HG03139 (cell line): Measurements from ENCODE around the gene CARS1.

Source experiments
- ATAC-seq: cut with Tn5 transposase; IDR thresholded peaks from one replicate; pipeline ENCODE4 v1.9.1; 2021; ENCODE audit not compliant: unreplicated experiment

The CARS1 gene

GRCh38 chr11:2963112-2963754, 94.0 kb downstream of the CARS1 start:
- no peak for ATAC-seq

GRCh38 chr11:2961080-2961479, 96.1 kb downstream of the CARS1 start:
- no peak for ATAC-seq

- no peak for ATAC-seq
These were observed 97.1 kb downstream of the CARS1 start for GRCh38 chr11:2960139-2960538.

- ATAC-seq, result no peak
These were observed 99.0 kb downstream of the CARS1 start for GRCh38 chr11:2958251-2958650.

GRCh38 chr11:2955906-2956476, 101.2 kb downstream of the CARS1 start:
- no peak for ATAC-seq

GRCh38 chr11:2954263-2954662, 103.0 kb downstream of the CARS1 start:
- no peak for ATAC-seq

GRCh38 chr11:2952290-2952689, 104.9 kb downstream of the CARS1 start:
- no peak for ATAC-seq

GRCh38 chr11:2951231-2952110, 105.8 kb downstream of the CARS1 start:
- no peak for ATAC-seq
